SK-N-SH treated with all-trans-retinoic acid at 6 μM for 48 hours (cell line): Measurements from ENCODE around the gene FRAS1.

Experiments
- ATAC-seq: fragments of 200-7000 bp; cut with Tn5 transposase; 3 replicates; pipeline ENCODE4 v1.9.1; 2020; ENCODE audit warnings: mild to moderate bottlenecking, moderate library complexity
- ARNTL ChIP-seq: fragments of 450-650 bp; formaldehyde crosslinking; IDR thresholded peaks from 2 replicates; pipeline ENCODE4 v1.5.0; 2020; ENCODE audit warnings: low read depth, mild to moderate bottlenecking, moderate library complexity, borderline replicate concordance
- BACH2 ChIP-seq: fragments of 250-450 bp; sonication (Bioruptor Pico); IDR thresholded peaks from 2 replicates; pipeline ENCODE4 v1.9.0; 2021; ENCODE audit warnings: mild to moderate bottlenecking, borderline replicate concordance
- CSDC2 ChIP-seq: fragments of 250-450 bp; sonication (Bioruptor Pico); IDR thresholded peaks from 2 replicates; pipeline ENCODE4 v1.5.0; 2020; ENCODE audit warnings: mild to moderate bottlenecking, moderate library complexity
- CSRNP3 ChIP-seq: fragments of 250-450 bp; sonication (Bioruptor Pico); IDR thresholded peaks from 2 replicates; pipeline ENCODE4 v1.5.1; 2021; ENCODE audit warnings: mild to moderate bottlenecking, moderate library complexity
- ESRRG ChIP-seq: fragments of 250-450 bp; sonication (Bioruptor Pico); IDR thresholded peaks from 2 replicates; pipeline ENCODE4 v1.6.1; 2021; ENCODE audit warnings: mild to moderate bottlenecking
- GLIS3 ChIP-seq: fragments of 250-450 bp; sonication (Bioruptor Pico); IDR thresholded peaks from 2 replicates; pipeline ENCODE4 v1.5.0; 2020; ENCODE audit warnings: mild to moderate bottlenecking, moderate library complexity
- ISL1 ChIP-seq: fragments of 250-450 bp; sonication (Bioruptor Pico); IDR thresholded peaks from 2 replicates; pipeline ENCODE4 v2.1.2; 2022; ENCODE audit warnings: mild to moderate bottlenecking, moderate library complexity
- OSR1 ChIP-seq: fragments of 250-450 bp; sonication (Bioruptor Pico); IDR thresholded peaks from 2 replicates; pipeline ENCODE4 v1.8.0; 2022; ENCODE audit warnings: moderate library complexity, mild to moderate bottlenecking, inconsistent platforms
- PATZ1 ChIP-seq: fragments of 250-450 bp; sonication (Bioruptor Pico); IDR thresholded peaks from 2 replicates; pipeline ENCODE4 v1.8.0; 2020; ENCODE audit warnings: mild to moderate bottlenecking, moderate library complexity, borderline replicate concordance
- RARB ChIP-seq: fragments of 250-450 bp; sonication (Bioruptor Pico); IDR thresholded peaks from 2 replicates; pipeline ENCODE4 v1.8.0; 2021; ENCODE audit warnings: mild to moderate bottlenecking, moderate library complexity
- TCF4 ChIP-seq: fragments of 250-450 bp; sonication (Bioruptor Pico); IDR thresholded peaks from 2 replicates; pipeline ENCODE4 v1.8.0; 2021; ENCODE audit warnings: mild to moderate bottlenecking, moderate library complexity, borderline replicate concordance
- TOX ChIP-seq: fragments of 250-450 bp; sonication (Bioruptor Pico); IDR thresholded peaks from 2 replicates; pipeline ENCODE4 v1.8.0; 2021; ENCODE audit warnings: mild to moderate bottlenecking, moderate library complexity, borderline replicate concordance
- TSHZ2 ChIP-seq: fragments of 250-450 bp; sonication (Bioruptor Pico); IDR thresholded peaks from 2 replicates; pipeline ENCODE4 v1.5.0; 2020; ENCODE audit warnings: mild to moderate bottlenecking, moderate library complexity
- ZC3H10 ChIP-seq: fragments of 250-450 bp; sonication (Bioruptor Pico); IDR thresholded peaks from 2 replicates; pipeline ENCODE4 v1.5.1; 2021; ENCODE audit warnings: mild to moderate bottlenecking, moderate library complexity
- ZFP30 ChIP-seq: fragments of 450-650 bp; formaldehyde crosslinking; IDR thresholded peaks from 2 replicates; pipeline ENCODE4 v1.5.0; 2022; ENCODE audit warnings: mild to moderate bottlenecking, moderate library complexity
- ZNF565 ChIP-seq: fragments of 450-650 bp; formaldehyde crosslinking; conservative IDR thresholded peaks from 2 replicates; pipeline ENCODE4 v1.5.0; 2020; ENCODE audit warnings: low read depth, mild to moderate bottlenecking, moderate library complexity
- ZNF70 ChIP-seq: fragments of 450-650 bp; formaldehyde crosslinking; IDR thresholded peaks from 2 replicates; pipeline ENCODE4 v1.5.0; 2020; ENCODE audit warnings: mild to moderate bottlenecking, moderate library complexity
- ZNF8 ChIP-seq: fragments of 450-650 bp; formaldehyde crosslinking; IDR thresholded peaks from 2 replicates; pipeline ENCODE4 v1.5.0; 2020; ENCODE audit warnings: mild to moderate bottlenecking, moderate library complexity

Gene FRAS1

GRCh38 chr4:78220283-78220682, 163.2 kb downstream of the FRAS1 start:
- no peak for ATAC-seq
- TF ChIP-seq TSHZ2 (CRISPR knock-in tag) (no peak), ZFP30 (CRISPR knock-in tag) (no peak), ARNTL (no peak), ZNF8 (CRISPR knock-in tag) (no peak), ZNF565 (CRISPR knock-in tag) (no peak), ZNF70 (CRISPR knock-in tag) (no peak), TCF4 (CRISPR knock-in tag) (no peak), RARB (CRISPR knock-in tag) (no peak), PATZ1 (CRISPR knock-in tag) (no peak), BACH2 (no peak), TOX (CRISPR knock-in tag) (no peak), CSRNP3 (CRISPR knock-in tag) (no peak), OSR1 (no peak)

GRCh38 chr4:78222575-78223186, 165.6 kb downstream of the FRAS1 start:
- TF ChIP-seq ZC3H10 = no peak
- peak; percentile 74 for ATAC-seq

GRCh38 chr4:78225236-78225635, 168.1 kb downstream of the FRAS1 start:
- no peak for TF ChIP-seq ZFP30 (CRISPR knock-in tag)
- no peak for TF ChIP-seq ZNF8 (CRISPR knock-in tag)
- no peak for TF ChIP-seq GLIS3 (CRISPR knock-in tag)
- TF ChIP-seq PATZ1 (CRISPR knock-in tag) = no peak
- no peak for ATAC-seq

- no peak for ATAC-seq
- no peak for TF ChIP-seq PATZ1 (CRISPR knock-in tag)
- no peak for TF ChIP-seq ZFP30 (CRISPR knock-in tag)
- TF ChIP-seq ZNF8 (CRISPR knock-in tag) = no peak
- no peak for TF ChIP-seq ISL1
- no peak for TF ChIP-seq CSDC2 (CRISPR knock-in tag)
- no peak for TF ChIP-seq TSHZ2 (CRISPR knock-in tag)
- no peak for TF ChIP-seq GLIS3 (CRISPR knock-in tag)
- no peak for TF ChIP-seq ESRRG (CRISPR knock-in tag)
- no peak for TF ChIP-seq ZNF70 (CRISPR knock-in tag)
- no peak for TF ChIP-seq ZC3H10
- TF ChIP-seq TCF4 (CRISPR knock-in tag) = no peak
- TF ChIP-seq CSRNP3 (CRISPR knock-in tag) = no peak
Observed at GRCh38 chr4:78226279-78226678, 169.2 kb downstream of the FRAS1 start.
